Measurements from ENCODE around the gene TMPRSS6.

Gene TMPRSS6

DNA sequence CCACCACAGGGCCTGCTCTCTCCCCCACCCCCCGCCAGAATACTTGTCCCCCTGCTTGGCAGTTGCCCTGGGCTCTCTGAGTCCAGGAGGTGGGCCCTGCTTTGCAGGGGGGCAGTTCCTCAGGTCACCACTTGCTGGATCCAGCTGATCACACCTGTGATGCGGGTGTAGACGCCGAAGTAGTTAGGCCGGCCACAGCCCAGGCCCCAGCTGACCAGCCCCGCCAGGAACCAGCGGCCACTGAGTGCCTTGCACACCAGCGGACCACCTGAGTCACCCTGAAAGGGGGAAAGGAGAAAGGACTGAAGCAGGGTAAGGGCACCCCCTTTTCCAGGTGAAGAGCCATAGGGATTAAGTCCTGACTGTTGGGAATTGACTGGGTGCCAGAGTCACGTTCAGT is 43.6 kb downstream of the TMPRSS6 start:
- DNase-seq (ENCODE audit: low read depth) = no peak

DNA sequence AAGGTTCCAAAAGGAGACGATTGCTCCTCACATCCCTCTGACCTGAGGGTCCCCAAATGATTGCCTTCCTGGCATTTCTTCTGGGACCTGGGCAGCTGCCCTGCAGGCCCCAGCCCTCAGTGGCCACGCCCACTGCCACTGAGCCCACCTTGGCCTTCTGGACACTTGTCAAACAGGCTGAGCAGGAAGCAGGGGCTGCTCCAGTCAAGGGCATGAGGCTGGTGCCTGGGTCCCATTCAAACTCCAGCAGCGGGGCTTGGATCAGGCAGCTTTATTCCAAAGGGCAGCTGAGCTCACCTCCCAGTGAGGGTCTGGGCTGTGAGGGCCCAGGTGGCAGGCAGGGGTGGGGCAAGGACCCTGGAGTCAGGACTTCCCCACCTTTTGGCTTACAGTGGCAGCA is 44.3 kb downstream of the TMPRSS6 start:
- DNase-seq (ENCODE audit: low read depth) = no peak

DNA sequence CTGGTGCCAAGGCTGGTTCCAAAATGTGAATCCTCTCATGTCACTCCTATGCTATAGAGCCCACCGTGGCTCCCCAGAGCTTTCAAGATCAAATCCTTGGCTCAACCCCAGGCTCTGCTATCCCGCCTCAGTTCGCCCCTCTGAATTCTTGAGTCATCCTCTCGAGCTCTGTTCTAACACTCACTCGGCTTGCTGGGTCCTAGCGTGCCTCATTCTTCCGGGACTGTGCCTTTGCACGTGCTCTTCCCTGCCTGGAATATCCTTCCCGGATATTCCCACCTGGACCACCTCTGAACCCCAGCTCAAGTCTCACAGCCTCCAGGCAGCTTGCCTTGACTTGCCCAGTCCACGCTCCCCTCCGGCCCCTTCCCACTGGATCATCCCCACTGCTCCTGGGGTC is 45.0 kb downstream of the TMPRSS6 start:
- no peak for DNase-seq (ENCODE audit: low read depth)

DNA sequence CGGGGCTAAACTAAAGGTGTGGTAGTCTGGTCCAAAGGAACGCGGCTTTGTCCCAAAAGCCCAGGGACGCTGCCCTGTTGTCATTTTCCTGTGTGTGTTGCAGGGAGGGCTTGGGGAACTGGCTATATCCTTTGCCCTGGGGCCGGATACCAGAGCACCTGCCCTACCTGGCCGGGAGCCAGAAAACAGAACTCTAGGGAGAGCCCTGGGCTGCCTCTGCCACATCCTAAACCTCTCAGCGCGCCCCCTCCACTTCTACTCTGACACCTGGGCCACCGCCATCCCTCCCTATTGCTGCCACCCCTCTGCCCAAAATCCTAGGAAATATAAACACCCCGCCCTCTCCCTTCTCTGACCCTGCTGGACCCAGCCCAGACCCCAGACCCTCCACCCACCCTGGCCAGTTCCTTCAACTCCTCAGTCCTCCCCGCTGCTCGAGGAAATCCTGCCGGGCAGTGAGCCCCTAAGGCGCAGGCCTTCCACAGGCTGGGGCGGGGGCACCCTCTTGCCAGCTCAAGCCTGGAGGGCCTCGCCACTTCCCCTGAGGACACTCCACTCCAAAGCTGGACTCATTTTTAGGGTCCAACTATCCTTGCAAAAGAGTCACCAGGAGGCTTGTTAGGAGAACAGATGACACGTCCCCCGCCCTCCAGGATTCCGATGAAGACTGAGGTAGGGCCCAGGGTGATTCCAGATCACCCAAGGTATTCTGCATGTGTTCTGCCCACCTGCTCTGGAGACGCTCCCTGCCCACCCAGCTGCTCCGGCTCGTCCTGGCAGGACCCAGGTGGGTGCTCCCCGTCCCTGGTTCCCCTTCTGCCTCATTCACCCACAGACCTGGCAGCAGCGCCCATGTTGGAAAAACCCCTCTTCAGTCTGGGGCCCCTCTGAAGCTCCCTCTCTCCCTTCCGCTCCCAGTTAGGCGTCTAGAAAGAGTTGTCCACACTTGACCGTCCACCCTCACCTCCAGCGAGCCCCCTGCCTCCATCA is 45.8 kb downstream of the TMPRSS6 start:
- no peak for DNase-seq (ENCODE audit: low read depth)

DNA sequence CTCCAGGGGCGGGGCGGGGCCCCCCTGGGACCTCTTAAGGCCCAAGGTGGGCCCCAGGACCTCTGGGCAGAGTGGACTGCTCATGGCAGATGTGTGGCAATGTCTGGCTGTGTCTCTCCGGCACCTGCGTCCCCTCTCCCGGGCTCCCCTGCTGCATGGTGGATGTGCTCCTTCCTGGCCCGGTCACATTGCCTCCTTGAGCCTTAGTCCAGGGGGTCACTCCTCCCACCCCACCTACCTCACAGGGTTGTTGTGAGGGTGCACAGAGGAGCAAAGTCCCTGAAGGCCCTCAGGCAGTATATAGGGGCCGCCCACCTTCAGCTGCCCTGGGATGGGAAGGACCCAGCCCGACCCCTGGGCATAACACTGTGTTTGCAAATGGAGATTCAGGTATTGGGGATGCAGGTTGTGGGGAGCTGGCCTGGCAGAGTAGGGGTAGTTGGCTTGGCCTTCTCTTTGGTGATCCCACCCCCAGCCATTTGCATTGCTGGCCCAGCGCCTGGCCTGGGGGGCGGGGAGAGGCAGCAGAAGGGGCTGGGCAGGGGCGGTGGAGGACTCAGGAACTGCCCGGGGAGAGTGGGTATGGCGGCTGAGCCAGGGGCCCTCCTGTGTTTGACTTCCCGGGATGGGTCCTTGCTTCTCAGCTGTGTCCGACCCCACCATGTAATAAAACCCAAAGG is 46.7 kb downstream of the TMPRSS6 start:
- DNase-seq (ENCODE audit: low read depth) = no peak

DNA sequence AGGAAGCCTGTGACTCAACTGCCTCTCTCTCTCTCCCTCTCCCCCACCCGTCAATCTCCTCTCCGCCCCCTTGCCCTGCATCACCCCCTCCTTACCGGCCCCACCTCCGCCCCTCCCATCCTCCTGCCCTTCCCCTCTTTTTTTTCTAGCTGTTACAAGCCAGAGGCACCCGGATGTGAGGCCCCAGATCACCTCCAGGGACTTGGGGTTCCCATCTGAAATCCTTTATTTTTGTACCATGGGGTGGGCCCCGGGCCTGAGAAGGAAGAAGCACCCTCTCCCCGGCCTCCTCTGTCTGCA is 47.2 kb downstream of the TMPRSS6 start:
- DNase-seq (ENCODE audit: low read depth) = no peak

DNA sequence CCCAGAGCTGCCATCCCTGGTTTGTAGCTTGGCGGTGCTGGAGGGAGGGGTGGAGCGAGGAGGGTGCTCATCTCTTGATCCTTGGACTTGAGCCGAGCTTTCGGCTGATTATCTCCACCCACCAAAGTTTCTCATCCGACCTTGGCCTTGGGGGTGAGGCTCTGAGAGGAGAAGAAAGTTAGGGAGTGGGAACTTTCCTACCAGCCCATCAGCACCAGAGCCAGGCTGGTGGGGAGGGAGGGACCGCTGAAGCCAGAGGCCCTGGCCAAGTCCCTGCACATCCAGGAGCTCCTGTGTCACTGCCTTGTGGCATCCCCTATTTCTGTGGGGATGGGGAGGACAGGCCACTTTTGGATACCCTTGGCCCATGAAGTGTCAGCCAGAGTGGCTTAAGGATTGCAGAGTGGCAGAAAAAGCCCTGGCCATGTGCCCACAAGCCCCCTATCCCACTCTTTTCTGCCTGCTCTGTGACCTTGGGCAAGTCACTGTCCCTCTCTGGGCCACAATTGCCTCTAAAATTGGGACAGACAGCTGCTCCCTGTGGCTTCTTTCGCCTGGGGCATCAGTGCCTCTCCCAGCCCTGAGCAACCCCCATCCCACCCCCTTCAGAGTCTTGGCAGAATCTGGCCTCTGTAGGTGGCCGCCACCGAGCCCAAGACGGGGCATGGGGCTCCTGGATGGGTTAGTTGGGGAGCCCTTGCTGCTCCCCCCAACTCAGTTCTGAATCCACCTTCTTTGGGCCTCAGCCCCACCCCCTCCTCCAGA is 47.7 kb downstream of the TMPRSS6 start:
- DNase-seq (ENCODE audit: low read depth) = no peak

DNA sequence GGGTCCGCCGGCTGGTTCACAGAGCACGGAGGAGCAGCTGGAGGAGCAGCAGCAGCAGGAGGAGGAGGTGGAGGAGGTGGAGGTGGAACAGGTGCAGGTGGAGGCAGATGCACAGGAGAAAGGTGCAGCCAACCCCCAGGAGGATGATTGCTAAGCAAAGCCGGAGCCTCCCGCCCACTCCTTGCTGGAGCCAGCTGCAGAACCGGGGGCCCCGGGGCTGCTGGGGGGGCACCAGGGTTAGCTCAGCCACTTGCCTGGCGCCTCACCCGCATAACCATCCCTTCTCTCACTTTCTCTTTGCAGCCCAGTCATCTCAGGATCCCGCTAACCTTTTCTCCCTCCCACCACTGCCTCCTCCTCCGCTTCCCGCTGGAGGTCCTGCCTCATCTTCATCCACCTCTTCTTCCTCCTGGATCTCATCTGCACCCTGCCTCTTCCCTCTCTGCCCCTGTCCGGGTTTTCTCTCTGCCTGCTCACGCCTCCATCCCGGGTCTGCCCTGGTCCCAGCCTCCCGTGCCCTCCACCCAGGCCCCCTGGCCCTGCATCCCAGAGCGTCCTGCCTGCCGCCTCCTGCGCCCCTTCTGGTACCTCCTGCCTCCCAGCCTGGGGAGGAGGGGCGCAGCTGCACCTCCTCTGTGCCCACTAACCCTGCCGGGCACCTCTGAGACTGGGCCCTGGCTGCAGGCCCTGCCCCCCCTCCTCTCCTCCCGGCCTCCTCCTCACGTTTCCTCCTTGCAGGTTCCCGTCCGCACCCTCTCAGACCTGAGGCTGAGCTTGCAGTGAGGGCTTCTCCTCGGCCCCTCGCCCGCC is 48.5 kb downstream of the TMPRSS6 start:
- no peak for DNase-seq (ENCODE audit: low read depth)

DNA sequence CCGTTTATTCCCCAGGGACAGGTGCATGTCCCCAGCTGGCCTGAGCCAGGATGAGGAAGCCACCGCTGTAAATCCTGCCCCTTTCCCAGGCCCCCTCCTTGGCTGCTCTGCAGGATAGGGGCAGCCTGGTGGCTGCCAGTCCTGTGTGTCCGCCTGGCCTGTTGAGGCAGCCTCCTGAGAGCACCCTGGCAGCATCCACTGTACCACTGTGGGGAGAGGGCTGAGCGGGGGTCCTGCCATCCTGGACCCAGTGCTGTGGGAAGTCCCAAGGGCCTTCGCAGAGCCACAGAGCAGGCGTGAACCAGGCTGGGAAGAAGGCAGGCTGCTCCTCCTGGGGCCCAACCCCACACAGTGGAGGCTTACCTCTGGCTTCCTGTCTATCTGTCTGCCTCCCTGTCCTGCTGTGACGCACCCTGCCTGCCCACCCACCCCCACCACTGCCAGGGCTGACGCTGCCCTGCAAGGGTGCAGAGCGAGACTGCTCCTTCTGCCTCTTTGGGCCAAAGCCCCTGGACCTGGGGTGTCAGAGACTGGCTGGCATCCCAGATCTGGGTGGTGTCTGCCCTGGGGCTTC is 49.5 kb downstream of the TMPRSS6 start:
- no peak for DNase-seq (ENCODE audit: low read depth)

DNA sequence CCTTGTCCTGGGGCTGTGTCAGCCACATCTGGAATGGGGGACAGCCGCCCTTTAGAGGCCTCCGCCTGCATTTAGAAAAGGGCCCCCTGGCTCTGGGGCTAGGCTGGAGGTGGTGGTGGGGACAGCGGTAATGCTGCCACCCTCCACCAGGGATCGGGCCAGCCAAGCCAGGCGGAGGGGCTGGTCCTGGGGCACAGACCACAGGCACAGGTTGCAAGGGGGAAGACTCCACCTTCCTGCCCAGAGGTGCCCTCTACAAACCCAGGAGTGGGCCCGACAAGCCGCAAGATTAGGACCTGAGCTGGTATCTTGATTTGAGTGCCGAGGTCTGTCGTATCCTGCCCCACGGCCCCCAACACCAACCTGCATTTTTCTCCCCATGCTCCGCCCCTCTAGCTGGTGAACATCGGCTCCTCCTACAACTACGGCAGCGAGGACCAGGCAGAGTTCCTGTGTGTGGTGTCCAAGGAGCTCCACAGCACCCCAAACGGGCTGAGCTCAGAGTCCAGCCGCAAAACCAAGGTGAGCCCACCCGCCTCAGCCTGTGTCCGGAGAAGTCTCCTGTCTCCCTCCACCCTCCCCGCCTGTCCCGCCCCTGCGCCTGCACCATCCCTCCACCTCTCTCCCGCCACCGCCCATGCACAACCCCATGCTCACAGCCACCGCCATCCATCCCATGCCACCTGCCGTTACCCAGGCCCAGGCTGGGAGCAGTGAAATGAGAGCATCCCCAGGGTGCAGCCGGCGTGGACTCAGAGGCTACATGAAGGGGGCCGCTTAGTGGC is 50.4 kb downstream of the TMPRSS6 start:
- no peak for DNase-seq (ENCODE audit: low read depth)

DNA sequence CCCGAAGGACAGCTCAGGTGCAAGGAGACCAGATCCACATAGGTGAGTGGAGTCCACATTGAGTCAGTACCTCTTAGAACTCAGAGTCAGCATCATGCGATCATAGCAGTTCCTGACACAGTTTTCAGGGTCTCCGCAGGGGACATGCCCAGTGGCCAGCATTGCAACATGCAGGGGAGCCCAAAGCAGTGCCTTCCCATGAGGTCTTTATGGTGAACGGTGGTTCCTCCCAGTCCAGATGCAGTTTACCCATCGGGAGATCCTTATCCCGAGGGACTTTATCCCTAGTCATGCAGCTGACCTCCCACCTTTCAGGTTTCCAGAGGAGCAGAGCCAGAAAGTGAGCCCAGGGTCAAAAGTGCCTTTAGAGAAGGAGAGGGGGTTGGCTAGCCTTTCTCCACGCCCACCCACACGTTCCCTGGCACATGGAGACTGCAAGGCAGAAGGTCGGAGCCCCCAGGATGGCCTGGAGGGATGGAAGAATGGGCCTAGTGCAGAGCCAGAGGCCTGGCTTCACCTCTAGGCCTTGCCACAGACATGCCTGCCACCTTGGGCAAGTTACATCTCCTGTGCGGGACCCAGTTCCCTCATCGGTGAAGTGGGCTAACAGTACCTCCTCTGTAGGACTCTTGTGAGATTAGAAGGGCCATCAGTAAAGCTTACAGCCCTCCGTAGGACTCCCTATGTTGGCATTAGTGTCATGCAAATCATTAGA is 51.6 kb downstream of the TMPRSS6 start:
- no peak for DNase-seq (ENCODE audit: low read depth)

DNA sequence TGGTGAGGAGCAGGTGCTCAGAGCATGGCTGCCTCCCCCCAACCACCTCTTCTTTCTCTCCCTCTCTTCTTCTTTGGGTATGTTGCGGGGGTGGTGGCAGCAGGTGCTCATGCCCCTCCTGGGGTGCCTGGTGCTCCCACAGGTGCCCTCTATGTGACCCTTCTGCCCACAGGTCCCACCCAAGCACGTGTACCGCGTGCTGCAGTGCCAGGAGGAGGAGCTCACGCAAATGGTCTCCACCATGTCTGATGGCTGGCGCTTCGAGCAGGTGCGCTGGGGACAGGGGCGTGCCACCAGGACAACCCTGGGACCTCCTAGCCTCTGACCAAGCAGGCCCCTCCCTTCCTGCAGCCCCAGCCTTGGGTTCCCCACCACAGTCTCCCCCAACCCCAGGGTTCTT is 52.3 kb downstream of the TMPRSS6 start:
- DNase-seq (ENCODE audit: low read depth) = no peak

DNA sequence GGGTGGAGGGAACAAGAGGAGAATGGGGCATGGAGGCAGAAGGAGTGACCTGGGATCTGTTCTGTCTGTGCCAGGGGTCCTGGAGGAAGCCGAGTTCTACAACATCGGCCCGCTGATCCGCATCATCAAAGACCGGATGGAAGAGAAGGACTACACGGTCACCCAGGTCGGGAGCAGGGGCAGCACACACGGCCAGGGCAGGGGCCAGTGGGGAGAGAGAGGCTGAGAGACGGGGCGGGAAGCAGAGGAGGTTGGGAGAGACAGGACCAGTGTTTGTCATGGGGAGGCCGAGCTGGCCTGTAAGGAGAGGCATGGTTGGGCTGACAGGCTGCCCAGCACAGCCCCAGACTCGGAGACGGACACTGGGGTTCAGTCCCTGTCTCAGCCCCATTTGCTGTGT is 53.3 kb downstream of the TMPRSS6 start:
- DNase-seq (ENCODE audit: low read depth) = no peak

DNA sequence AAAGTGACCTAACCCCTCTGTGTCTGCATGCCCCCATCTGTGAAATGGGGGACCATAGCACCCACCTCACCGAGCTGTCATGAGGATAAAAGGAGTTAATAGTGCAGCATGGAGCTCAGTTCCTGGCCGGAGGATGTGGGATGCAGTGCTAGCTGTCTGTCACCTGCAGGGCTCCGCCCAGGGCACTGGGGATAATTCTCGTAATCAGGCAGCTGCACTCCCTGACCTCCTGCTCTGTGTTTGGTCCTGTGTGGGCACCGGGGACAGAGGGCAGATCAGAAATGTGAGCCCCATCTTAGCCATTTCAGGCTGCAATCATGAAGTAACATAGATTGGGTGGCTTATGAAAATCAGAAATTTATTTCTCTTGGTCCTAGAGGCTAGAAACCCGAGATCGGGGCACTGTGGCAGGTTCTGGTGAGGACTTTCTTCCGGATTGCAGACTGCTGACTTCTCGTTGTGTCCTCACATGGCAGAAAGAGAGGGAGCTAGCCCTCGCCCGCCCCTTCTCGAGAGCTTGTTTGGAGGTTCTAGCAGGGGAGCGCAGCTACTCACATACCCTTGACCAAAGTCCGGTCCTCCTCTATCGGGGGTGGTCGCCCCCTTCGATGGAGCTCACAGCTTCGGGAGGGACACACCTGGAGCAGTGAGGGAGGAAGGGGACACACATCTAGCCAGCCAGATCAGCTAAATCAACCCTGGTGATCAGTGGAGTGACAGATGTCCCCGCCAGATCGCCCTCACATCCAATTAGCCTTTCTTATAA is 54.7 kb downstream of the TMPRSS6 start:
- no peak for DNase-seq (ENCODE audit: low read depth)

DNA sequence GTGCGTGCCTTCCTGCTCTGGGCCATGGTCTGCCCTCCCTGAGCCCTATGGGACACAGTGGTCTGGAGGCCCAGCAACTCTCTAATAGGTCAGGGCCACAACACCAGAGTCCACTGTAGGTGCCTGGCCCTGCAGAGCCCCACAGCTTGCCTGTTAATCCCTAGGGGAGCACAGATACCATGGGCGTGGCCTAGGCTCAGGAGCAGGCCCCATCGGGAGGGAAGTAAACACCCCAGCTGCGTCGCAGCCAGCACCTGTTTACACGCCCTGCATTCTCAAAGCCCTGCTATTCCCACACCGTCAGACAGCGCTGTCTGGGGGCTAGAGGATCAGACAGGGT is 55.5 kb downstream of the TMPRSS6 start:
- no peak for DNase-seq (ENCODE audit: low read depth)

DNA sequence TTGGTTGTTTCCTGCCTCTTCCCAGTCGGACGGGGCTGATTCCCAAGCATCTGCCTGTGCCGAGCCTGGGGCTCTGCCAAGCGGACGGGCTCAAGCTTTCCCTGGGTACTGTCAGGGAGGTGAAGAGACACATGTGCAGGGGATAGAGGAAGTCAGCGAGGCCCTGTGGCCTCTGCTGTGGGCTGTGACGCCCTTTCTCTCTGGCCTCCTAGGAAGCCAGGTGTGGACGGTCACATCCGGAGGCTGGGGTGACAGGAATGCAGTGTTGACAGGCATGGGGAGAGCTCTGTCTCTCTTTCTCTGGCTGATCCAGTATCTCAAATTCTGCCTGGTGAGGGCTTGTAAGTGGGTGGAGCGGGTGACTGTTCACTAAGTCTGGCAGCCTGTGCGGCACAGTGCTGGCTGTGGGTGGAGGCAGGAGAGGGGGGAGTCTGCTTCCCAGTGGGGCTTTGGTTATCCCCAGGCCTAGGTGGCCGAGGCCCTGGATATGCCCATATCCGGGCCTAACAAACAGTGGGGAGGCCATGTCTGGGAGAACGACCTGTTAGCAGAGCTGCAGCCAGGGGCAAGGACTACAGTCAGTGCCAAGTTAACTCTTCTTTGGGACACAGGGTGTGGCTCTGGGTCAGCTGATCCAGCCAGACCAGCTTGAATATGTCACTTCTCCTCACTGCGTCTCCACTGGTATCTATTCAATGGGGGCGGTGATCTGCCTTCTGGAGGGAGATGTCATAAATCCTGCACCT is 56.0 kb downstream of the TMPRSS6 start:
- DNase-seq (ENCODE audit: low read depth) = no peak

DNA sequence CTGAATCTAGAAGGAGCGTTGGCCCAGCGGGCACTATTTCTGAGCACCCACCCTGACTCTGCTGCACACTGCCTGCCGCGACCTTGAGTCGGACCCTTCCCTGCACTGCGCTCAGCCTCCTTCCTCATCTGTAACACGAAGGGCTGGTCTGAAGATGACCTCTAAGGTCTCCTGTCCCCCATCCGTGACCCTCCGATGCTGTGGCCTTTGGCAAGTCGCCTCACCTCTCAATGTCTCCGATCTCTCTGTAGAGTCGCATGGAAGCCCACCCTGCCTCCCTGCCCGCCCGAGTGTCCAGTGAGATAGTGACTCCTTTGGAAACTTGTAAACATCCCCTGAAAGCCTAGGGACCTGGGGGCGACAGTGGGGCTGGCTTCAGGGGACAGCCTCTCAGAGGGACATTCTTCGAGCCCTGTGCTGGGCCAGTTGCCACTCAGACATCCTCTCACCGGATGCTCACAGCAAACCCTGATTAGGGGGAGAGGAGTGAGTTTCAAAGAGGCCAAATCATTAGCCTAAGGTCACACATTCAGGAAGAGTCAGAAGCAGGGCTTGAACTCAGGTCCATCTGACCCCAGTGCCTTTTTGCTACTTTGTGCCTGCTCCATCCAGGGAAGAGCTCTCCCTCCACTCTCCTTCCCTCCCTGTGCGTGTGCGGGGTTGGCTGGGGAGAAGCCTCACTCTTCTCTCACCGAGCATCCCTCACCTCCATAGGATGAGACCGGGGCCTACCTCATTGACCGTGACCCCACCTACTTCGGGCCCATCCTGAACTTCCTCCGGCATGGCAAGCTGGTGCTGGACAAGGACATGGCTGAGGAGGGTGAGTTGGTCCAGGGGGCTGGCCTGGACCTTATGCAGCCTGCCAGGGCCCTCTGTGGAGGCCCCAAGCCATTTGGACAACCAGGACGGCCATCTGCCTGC is 56.9 kb downstream of the TMPRSS6 start:
- DNase-seq (ENCODE audit: low read depth) = no peak
